Ovary (tissue), 3 donors: Measurements from ENCODE around the gene NR2F2.

Source experiments
- EP300 ChIP-seq: sonication (generic); formaldehyde crosslinking; IDR thresholded peaks from one replicate; pipeline ENCODE4 v1.6.1; 2017; ENCODE audit warnings: antibody characterized with exemption
- POLR2A ChIP-seq: fragments of 450-650 bp; IDR thresholded peaks from one replicate; pipeline ENCODE4 v1.6.1; 2017; ENCODE audit warnings: antibody characterized with exemption, mild to moderate bottlenecking, moderate library complexity
- TF ChIP-seq, protein P1 (sequence below), 3 donors: fragments of 450-650 bp in 2 of 3; fragments of 200-600 bp in 1 of 3; IDR thresholded peaks; one replicate each; pipeline versions ENCODE4 v1.5.1 to v1.8.0; 2016 to 2022; ENCODE audit warnings: antibody characterized with exemption in 3 of 3, mild to moderate bottlenecking in 1 of 3
- donor health status: DM: no; HTN: no; CAD: no.

DNA sequence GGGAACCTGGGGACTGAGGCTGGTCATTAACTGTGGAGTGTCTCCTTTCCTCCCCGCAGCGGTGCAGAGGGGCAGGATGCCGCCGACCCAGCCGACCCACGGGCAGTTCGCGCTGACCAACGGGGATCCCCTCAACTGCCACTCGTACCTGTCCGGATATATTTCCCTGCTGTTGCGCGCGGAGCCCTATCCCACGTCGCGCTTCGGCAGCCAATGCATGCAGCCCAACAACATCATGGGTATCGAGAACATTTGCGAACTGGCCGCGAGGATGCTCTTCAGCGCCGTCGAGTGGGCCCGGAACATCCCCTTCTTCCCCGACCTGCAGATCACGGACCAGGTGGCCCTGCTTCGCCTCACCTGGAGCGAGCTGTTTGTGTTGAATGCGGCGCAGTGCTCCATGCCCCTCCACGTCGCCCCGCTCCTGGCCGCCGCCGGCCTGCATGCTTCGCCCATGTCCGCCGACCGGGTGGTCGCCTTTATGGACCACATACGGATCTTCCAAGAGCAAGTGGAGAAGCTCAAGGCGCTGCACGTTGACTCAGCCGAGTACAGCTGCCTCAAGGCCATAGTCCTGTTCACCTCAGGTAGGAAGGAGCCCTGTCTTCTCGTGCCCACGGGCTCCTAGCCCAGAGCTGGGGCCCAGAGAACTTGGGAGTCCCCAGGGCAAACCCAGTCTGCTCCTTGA is 3.7 kb downstream of the NR2F2 start:
- TF ChIP-seq, protein P1, sequence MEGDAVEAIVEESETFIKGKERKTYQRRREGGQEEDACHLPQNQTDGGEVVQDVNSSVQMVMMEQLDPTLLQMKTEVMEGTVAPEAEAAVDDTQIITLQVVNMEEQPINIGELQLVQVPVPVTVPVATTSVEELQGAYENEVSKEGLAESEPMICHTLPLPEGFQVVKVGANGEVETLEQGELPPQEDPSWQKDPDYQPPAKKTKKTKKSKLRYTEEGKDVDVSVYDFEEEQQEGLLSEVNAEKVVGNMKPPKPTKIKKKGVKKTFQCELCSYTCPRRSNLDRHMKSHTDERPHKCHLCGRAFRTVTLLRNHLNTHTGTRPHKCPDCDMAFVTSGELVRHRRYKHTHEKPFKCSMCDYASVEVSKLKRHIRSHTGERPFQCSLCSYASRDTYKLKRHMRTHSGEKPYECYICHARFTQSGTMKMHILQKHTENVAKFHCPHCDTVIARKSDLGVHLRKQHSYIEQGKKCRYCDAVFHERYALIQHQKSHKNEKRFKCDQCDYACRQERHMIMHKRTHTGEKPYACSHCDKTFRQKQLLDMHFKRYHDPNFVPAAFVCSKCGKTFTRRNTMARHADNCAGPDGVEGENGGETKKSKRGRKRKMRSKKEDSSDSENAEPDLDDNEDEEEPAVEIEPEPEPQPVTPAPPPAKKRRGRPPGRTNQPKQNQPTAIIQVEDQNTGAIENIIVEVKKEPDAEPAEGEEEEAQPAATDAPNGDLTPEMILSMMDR (IDR thresholded peaks at IDR 0.05): no peak
- TF ChIP-seq EP300 (no peak), POLR2A (no peak)
